ENCODE data around the gene PDGFB. TPM values are rescaled to one million over a fixed set of nuclear protein-coding genes. Genes with fewer than 3 reads are reported as not detected.

PDGFB gene
- total RNA-seq, 3 donors from 2014 or later (not counting 1 experiment from before 2014, with no cell fraction given) = 0.28 to 1.2 (median 0.31) TPM

DNA sequence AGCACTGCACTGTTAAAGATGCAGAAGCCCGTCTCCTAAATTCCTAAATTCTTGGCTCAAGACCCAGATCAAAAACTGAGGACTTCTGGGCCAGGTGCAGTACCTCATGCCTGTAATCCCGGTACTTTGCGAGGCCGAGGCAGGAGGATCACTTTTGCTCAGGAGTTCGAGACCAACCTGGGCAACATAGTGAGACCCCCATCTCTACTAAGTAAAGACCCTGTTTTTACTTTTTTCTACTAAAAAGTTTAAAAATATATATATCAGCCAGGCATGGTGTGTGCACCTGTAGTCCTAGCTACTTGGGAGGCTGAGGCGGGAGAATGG is 29.7 kb downstream of the PDGFB start:
- intact Hi-C loops (cut with micrococcal nuclease) = no loop called here
- Mint-ChIP-seq H3K4me1 (peaks cover 0 to 9% of the 10 kb centered on the region in 2 donors), H3K36me3 (no peaks in the 10 kb centered on the region), H3K9me3 (no peaks in the 10 kb centered on the region), H3K27ac (no peak overlapping the region), H3K4me3 (no peak overlapping the region), H3K27me3 (ENCODE audit: low read depth in 2 of 2) (peaks cover 20 to 38% of the 10 kb centered on the region in 2 donors)
- TF ChIP-seq, protein P1, sequence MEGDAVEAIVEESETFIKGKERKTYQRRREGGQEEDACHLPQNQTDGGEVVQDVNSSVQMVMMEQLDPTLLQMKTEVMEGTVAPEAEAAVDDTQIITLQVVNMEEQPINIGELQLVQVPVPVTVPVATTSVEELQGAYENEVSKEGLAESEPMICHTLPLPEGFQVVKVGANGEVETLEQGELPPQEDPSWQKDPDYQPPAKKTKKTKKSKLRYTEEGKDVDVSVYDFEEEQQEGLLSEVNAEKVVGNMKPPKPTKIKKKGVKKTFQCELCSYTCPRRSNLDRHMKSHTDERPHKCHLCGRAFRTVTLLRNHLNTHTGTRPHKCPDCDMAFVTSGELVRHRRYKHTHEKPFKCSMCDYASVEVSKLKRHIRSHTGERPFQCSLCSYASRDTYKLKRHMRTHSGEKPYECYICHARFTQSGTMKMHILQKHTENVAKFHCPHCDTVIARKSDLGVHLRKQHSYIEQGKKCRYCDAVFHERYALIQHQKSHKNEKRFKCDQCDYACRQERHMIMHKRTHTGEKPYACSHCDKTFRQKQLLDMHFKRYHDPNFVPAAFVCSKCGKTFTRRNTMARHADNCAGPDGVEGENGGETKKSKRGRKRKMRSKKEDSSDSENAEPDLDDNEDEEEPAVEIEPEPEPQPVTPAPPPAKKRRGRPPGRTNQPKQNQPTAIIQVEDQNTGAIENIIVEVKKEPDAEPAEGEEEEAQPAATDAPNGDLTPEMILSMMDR (IDR thresholded peaks at IDR 0.05) = no peak
- DNase-seq (no peak), ATAC-seq (no peak)
- Histone ChIP-seq H3K4me1 (ENCODE audit: control insufficient read depth, insufficient read depth, low read length) (peaks cover 4% of the 10 kb centered on the region), H3K27me3 (ENCODE audit: control insufficient read depth, insufficient read depth, low read length) (peaks cover 4% of the 10 kb centered on the region), H3K4me3 (ENCODE audit: low read length) (no peak overlapping the region), H3K36me3 (ENCODE audit: control insufficient read depth, insufficient read depth, low read length) (no peaks in the 10 kb centered on the region), H3K9me3 (ENCODE audit: control insufficient read depth, insufficient read depth, low read length) (no peaks in the 10 kb centered on the region), H3K27ac (ENCODE audit: low read length) (no peak overlapping the region)
- WGBS (ENCODE audit: insufficient coverage) = 88% methylated on average over 5 of the region's 6 CpGs

DNA sequence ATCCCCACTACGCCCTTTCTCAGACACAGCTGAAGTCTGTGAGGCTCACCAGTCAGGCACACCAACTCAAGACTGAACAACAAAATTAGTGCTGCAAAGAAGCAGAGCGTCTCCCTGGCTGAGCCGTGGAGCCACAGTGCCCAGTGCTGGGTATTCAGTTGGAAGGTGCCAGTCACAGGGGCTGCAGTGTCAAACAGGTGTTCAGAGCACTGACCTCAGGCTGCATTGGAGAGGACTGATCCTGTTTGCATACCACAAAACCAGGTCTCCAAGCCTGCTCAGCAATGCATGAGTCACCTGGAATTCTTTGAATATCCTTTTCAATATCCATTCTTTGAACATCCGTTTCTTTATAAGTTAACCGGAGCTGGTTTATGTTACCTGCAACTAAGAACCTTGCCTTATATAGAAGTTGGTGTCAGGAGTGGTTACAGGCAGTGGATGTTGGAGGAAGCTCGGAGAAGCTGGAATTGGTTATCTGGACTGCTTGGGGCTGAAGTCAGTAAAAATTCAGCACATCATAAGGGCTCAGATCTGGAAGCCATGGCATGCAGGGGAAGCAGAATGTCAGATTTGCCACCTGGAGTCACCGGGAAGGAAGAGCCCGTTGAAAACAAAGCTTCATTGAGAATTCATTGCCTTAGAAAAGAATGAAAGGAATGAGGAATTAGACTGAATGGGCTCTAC is 30.3 kb downstream of the PDGFB start:
- H3K27ac Mint-ChIP-seq = no peak overlapping the region
- no peak for DNase-seq
- TF ChIP-seq, protein P1 (IDR thresholded peaks at IDR 0.05) = no peak
- H3K4me3 ChIP-seq (ENCODE audit: low read length) = no peak overlapping the region
- H3K4me3 Mint-ChIP-seq = no peak overlapping the region
- H3K27me3 ChIP-seq (ENCODE audit: control insufficient read depth, insufficient read depth, low read length) = peaks cover 4% of the 10 kb centered on the region
- WGBS (ENCODE audit: insufficient coverage) = 68% methylated on average over 8 of the region's 8 CpGs
- no peaks in the 10 kb centered on the region for H3K36me3 ChIP-seq (ENCODE audit: control insufficient read depth, insufficient read depth, low read length)
- H3K36me3 Mint-ChIP-seq = no peaks in the 10 kb centered on the region
- no peak overlapping the region for H3K27ac ChIP-seq (ENCODE audit: low read length)
- no peaks in the 10 kb centered on the region for H3K9me3 Mint-ChIP-seq
- H3K4me1 Mint-ChIP-seq = peaks cover 0 to 9% of the 10 kb centered on the region in 2 donors
- ATAC-seq = no peak
- H3K27me3 Mint-ChIP-seq (ENCODE audit: low read depth in 2 of 2) = peaks cover 20 to 34% of the 10 kb centered on the region in 2 donors
- H3K4me1 ChIP-seq (ENCODE audit: control insufficient read depth, insufficient read depth, low read length) = peaks cover 4% of the 10 kb centered on the region
- no peaks in the 10 kb centered on the region for H3K9me3 ChIP-seq (ENCODE audit: control insufficient read depth, insufficient read depth, low read length)
- intact Hi-C loops (cut with micrococcal nuclease) = no loop called here

DNA sequence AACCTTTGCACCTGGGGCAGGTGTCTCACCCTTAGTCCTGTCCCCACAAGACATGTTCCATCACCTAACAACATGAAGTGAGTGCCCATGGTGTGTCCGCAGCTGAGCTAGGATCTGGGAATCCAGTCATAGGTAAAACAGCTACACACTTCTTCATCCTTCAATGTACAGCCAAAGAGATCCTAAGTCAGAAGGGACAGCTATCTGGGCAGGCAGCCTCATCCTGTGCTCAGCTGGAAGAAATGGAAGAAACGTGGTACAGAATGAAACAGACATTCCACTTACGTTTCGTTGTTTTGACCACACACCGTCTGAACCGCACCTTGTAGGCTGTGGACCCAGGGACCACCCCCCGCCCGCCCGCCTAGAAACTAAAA is 30.8 kb downstream of the PDGFB start:
- Histone ChIP-seq H3K36me3 (ENCODE audit: control insufficient read depth, insufficient read depth, low read length) (no peaks in the 10 kb centered on the region), H3K27me3 (ENCODE audit: control insufficient read depth, insufficient read depth, low read length) (peaks cover 4% of the 10 kb centered on the region), H3K4me1 (ENCODE audit: control insufficient read depth, insufficient read depth, low read length) (peaks cover 4% of the 10 kb centered on the region), H3K9me3 (ENCODE audit: control insufficient read depth, insufficient read depth, low read length) (no peaks in the 10 kb centered on the region), H3K27ac (ENCODE audit: low read length) (no peak overlapping the region), H3K4me3 (ENCODE audit: low read length) (no peak overlapping the region)
- H3K27me3 Mint-ChIP-seq (ENCODE audit: low read depth in 2 of 2) = peaks cover 20 to 31% of the 10 kb centered on the region in 2 donors
- H3K36me3 Mint-ChIP-seq = no peaks in the 10 kb centered on the region
- 76% methylated on average over 9 of the region's 9 CpGs for WGBS (ENCODE audit: insufficient coverage)
- DNase-seq (no peak), ATAC-seq (no peak)
- H3K9me3 Mint-ChIP-seq = no peaks in the 10 kb centered on the region
- TF ChIP-seq, protein P1 (IDR thresholded peaks at IDR 0.05) = no peak
- intact Hi-C loops (cut with micrococcal nuclease) = no loop called here
- H3K27ac Mint-ChIP-seq = no peak overlapping the region
- no peak overlapping the region for H3K4me3 Mint-ChIP-seq
- peaks cover 0 to 9% of the 10 kb centered on the region in 2 donors for H3K4me1 Mint-ChIP-seq
